ENCODE data around the gene DNAJC19.

DNA sequence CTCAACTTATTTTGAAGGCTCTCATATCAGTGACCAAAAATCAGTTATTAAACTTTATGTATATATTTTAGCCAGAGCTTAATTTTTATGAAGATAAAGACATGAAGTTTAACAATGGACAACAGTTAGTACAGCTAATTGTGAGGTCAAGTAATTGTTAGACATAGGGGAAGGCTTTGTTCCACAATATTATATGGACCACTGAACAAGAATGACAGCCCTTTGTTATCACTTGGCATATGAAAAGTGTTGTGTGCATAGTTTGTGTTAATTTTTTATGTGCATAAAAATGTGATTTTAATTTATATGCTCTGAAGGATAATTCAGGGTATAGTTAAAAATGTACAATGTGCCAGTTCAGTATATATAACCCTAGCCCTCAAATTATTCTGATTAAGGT is 12.0 kb downstream of the DNAJC19 start:
- TF ChIP-seq, protein P1, sequence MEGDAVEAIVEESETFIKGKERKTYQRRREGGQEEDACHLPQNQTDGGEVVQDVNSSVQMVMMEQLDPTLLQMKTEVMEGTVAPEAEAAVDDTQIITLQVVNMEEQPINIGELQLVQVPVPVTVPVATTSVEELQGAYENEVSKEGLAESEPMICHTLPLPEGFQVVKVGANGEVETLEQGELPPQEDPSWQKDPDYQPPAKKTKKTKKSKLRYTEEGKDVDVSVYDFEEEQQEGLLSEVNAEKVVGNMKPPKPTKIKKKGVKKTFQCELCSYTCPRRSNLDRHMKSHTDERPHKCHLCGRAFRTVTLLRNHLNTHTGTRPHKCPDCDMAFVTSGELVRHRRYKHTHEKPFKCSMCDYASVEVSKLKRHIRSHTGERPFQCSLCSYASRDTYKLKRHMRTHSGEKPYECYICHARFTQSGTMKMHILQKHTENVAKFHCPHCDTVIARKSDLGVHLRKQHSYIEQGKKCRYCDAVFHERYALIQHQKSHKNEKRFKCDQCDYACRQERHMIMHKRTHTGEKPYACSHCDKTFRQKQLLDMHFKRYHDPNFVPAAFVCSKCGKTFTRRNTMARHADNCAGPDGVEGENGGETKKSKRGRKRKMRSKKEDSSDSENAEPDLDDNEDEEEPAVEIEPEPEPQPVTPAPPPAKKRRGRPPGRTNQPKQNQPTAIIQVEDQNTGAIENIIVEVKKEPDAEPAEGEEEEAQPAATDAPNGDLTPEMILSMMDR (IDR thresholded peaks at IDR 0.05), result no peak
- no peak for TF ChIP-seq POLR2A (IDR thresholded peaks at IDR 0.05)

Measured in adrenal gland (tissue), 5 donors.